ENCODE data around the gene TOR2A. TPM values are rescaled to one million over a fixed set of nuclear protein-coding genes. Genes with fewer than 3 reads are reported as not detected.

Gene TOR2A
- total RNA-seq, 1 donor, result 4.7 TPM

DNA sequence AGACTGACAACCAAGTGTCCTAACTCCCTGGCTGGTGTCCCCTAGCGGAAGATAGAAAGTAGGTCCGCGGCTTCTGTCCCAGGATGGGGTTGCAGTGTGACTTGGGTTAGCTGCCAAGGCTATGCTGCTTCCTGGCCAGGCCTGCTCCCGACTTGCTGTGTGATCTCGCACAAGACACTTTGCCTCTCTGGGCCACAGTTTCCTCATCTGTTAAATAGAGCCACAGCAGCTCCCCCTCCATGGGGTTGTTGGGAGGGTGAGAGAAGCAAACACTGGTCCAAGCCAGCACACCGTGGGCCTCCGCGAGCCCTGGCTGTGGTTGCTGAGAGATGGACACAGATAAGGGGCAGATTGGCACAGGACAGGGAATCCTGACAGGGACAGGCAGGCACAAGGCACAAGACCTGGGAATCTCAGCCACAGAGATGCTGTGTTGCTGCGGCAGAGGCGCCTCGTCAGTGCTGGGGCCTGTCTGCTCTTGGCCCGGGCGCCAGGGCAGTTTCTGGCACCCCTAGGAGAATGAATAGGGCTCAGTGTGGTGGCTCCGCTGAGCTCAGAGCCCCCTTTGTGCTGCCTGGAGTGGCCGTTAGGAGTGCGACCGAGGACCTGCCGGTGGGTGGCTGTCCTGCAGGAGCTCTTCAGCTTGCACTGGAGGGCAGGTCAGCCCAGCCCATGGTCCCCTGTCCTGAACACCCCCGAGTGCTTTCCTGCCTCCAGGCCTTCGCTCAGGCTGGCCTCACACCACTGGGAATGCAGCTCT, 45.2 kb upstream of the TOR2A start:
- H2AFZ ChIP-seq (ENCODE audit: low read length), result no peak overlapping the region
- H3K36me3 ChIP-seq (ENCODE audit: insufficient read depth, low read length), result no peaks in the 10 kb centered on the region
- peak; percentile 62 for DNase-seq (ENCODE audit: insufficient read length, low spot score, missing footprints)
- H4K20me1 ChIP-seq (ENCODE audit: insufficient read depth, low read length), result no peaks in the 10 kb centered on the region
- TF ChIP-seq, protein P1, sequence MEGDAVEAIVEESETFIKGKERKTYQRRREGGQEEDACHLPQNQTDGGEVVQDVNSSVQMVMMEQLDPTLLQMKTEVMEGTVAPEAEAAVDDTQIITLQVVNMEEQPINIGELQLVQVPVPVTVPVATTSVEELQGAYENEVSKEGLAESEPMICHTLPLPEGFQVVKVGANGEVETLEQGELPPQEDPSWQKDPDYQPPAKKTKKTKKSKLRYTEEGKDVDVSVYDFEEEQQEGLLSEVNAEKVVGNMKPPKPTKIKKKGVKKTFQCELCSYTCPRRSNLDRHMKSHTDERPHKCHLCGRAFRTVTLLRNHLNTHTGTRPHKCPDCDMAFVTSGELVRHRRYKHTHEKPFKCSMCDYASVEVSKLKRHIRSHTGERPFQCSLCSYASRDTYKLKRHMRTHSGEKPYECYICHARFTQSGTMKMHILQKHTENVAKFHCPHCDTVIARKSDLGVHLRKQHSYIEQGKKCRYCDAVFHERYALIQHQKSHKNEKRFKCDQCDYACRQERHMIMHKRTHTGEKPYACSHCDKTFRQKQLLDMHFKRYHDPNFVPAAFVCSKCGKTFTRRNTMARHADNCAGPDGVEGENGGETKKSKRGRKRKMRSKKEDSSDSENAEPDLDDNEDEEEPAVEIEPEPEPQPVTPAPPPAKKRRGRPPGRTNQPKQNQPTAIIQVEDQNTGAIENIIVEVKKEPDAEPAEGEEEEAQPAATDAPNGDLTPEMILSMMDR (IDR thresholded peaks at IDR 0.05; ENCODE audit: extremely low read depth, low read depth, low read length), result no peak
- H3K9me3 ChIP-seq (ENCODE audit: low read depth, low read length), result no peaks in the 10 kb centered on the region
- no peak overlapping the region for H3K27ac ChIP-seq (ENCODE audit: low read depth, low read length)
- no peak overlapping the region for H3K4me3 ChIP-seq (ENCODE audit: insufficient read depth, low read length)
- H3K79me2 ChIP-seq (ENCODE audit: insufficient read depth, low read length), result no peaks in the 10 kb centered on the region
- H3K4me1 ChIP-seq (ENCODE audit: insufficient read depth, low read length), result no peaks in the 10 kb centered on the region
- H3K4me2 ChIP-seq (ENCODE audit: insufficient read depth, low read length), result no peak overlapping the region
- no peaks in the 10 kb centered on the region for H3K27me3 ChIP-seq (ENCODE audit: insufficient read depth, low read length)

DNA sequence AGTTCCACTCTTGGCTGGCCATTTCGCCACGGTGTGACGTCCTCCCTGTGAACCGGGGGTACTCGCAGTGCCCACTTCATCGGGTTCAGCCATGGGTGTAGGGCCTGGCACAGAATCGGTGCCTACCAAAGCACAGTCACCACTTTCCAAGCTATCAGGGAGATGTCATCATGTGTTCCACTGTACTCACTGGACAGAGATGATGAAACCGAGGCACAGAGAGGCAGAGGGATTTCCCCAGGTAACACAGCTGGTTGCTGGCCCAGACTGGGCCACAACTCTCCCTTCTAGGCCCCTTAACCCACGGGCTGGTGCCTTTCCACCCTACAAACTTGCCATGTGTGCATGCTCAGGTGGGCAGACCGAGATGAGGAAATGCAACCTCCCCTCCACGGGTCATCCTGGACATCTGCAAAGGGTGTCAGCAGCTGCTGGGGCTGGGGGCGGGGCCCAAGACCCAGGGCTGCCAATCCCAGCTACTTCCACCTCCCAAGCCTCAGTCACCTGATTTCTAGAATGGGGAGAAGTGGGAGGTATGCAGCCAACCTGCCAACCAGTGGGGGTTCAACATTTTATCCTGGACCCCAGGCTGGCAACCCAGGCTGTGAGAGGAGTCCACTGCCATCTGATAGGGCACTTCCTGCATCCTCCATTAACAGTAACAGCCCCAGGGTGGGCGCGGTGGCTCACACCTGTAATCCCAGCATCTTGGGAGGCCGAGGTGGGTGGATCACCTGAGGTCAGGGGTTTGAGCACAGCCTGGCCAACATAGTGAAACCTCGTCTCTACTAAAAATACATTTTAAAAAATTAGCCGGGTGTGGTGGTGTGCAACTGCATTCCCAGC, 44.3 kb upstream of the TOR2A start:
- no peak overlapping the region for H3K4me2 ChIP-seq (ENCODE audit: insufficient read depth, low read length)
- peak; percentile 81 for DNase-seq (ENCODE audit: insufficient read length, low spot score, missing footprints)
- no peak overlapping the region for H2AFZ ChIP-seq (ENCODE audit: low read length)
- no peaks in the 10 kb centered on the region for H3K79me2 ChIP-seq (ENCODE audit: insufficient read depth, low read length)
- TF ChIP-seq, protein P1 (IDR thresholded peaks at IDR 0.05; ENCODE audit: extremely low read depth, low read depth, low read length), result no peak
- no peaks in the 10 kb centered on the region for H3K27me3 ChIP-seq (ENCODE audit: insufficient read depth, low read length)
- H4K20me1 ChIP-seq (ENCODE audit: insufficient read depth, low read length), result no peaks in the 10 kb centered on the region
- no peaks in the 10 kb centered on the region for H3K4me1 ChIP-seq (ENCODE audit: insufficient read depth, low read length)
- H3K36me3 ChIP-seq (ENCODE audit: insufficient read depth, low read length), result no peaks in the 10 kb centered on the region
- no peak overlapping the region for H3K4me3 ChIP-seq (ENCODE audit: insufficient read depth, low read length)
- H3K27ac ChIP-seq (ENCODE audit: low read depth, low read length), result no peak overlapping the region
- no peaks in the 10 kb centered on the region for H3K9me3 ChIP-seq (ENCODE audit: low read depth, low read length)

DNA sequence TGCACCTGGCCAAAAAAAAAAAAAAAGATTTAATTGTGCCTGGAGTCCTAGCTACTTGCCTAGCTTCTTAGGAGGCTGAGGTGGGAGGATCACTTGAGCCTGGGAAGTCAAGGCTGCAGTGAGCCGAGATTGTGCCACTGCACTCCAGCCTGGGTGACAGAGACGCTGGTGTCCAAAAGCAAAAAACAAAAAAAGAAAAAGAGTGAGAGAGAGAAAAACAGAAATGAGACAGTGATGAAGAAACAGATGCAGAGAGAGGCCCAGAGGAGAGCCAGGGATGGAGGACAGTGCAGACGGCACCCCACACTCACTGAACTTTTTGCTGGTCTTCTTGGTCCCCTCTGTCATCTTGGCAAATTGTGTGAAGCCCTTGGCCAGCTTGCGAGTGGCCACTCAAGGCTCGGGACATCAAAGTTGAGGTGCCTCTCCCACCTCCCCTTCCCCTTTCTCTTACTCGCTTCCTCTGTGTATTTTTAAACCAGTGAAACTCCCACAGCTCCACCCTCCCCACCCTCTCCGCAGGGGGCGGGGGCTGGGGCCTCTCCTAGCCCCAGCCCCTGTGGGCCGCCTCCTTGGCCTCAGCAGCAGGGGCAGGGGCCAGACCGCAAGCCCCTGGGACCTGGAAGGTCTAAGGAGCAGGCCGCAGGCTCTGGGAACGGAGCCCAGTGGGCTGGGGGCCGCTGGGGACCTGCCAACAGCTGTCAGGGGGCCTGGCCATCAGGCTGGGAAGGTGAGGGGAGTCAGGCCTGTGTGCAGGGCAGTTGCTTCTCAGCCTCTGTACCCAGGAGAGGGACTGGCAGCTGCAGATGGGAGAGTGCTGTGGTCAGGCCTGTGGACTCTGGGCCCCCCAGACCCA, 43.4 kb upstream of the TOR2A start, which contains the start of gene SH2D3C:
Gene SH2D3C, minus strand, starts transcription at position 387 of the 856 bp plus-strand sequence. Its CDS starts 39 bp downstream, at position 348.
- no peaks in the 10 kb centered on the region for H3K27me3 ChIP-seq (ENCODE audit: insufficient read depth, low read length)
- no peak within 1 kb of the TSS for H3K27ac ChIP-seq (ENCODE audit: low read depth, low read length)
- no peak within 1 kb of the TSS for H2AFZ ChIP-seq (ENCODE audit: low read length)
- no peaks in the 10 kb centered on the region for H3K9me3 ChIP-seq (ENCODE audit: low read depth, low read length)
- no peak within 1 kb of the TSS for H3K4me3 ChIP-seq (ENCODE audit: insufficient read depth, low read length)
- no peaks in the 10 kb centered on the region for H3K36me3 ChIP-seq (ENCODE audit: insufficient read depth, low read length)
- no peak within 1 kb of the TSS for H3K4me2 ChIP-seq (ENCODE audit: insufficient read depth, low read length)
- H4K20me1 ChIP-seq (ENCODE audit: insufficient read depth, low read length), result no peaks in the 10 kb centered on the region
- TF ChIP-seq, protein P1 (IDR thresholded peaks at IDR 0.05; ENCODE audit: extremely low read depth, low read depth, low read length), result no peak
- DNase-seq (ENCODE audit: insufficient read length, low spot score, missing footprints), result no peak
- no peaks in the 10 kb centered on the region for H3K79me2 ChIP-seq (ENCODE audit: insufficient read depth, low read length)
- H3K4me1 ChIP-seq (ENCODE audit: insufficient read depth, low read length), result no peaks in the 10 kb centered on the region

All from osteoblast (primary cell).